Hematopoietic multipotent progenitor cell treated with erythropoietin and hydrocortisone succinate and interleukin-3 and kit ligand, for 17 days (in vitro differentiated cells): ENCODE data around the gene ANLN.
"Not testable (repeated sequence)": the region's sequence is repeated elsewhere in the genome, so short reads cannot be mapped to it uniquely, and the experiment has no call there.

Source experiments
- DNase-seq: peaks from one replicate; pipeline ENCODE4 v3.0.0-alpha.2; 2015; ENCODE audit warnings: low spot score

Gene ANLN

GRCh38 chr7:36378555-36378954 lies 11.1 kb upstream of the ANLN start:
- DNase-seq: not testable (repeated sequence)

- DNase-seq: no peak
These were observed 9.7 kb upstream of the ANLN start for GRCh38 chr7:36379831-36380504.

- DNase-seq: no peak
These were observed 8.6 kb upstream of the ANLN start for GRCh38 chr7:36381056-36381455.

GRCh38 chr7:36383284-36383683 lies 6.4 kb upstream of the ANLN start:
- DNase-seq: not testable (repeated sequence)

DNA sequence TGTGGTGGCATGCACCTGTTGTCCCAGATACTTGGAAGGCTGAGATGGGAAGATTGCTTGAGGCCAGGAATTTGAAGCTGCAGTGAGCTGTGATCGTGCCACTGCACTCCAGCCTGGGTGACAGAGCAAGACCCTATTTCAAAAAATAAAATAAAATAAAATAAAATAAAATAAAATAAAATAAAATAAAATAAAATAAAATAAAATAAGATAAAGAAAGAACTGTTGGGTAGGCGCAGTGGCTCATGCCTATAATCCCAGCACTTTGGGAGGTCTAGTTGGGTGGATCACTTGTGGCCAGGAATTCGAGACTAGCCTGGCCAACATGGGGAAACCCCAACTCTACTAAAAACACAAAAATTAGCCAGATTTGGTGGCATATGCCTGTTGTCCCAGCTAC lies 4.0 kb upstream of the ANLN start:
- DNase-seq: not testable (repeated sequence)

GRCh38 chr7:36387435-36388231 lies 2.0 kb upstream of the ANLN start:
- DNase-seq: no peak

DNA sequence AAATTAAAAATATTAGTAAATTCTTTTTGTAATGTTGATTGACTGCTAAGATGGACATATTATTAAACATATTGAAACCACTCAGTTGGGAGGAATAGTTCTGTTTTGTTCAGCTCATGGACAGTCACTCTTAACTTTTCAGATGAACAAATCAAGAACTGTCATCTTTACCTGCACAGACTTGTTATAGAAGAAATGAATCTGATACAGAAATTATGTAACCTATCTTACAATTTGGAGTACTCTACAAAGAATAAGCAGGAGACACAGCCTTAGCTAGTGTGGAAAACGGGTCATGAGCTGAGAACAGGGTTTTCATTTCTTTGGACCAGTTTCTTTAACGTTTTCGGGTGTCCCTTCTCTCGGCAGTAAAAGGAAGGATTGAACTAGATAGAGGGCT lies 1.2 kb upstream of the ANLN start:
- DNase-seq: no peak

DNA sequence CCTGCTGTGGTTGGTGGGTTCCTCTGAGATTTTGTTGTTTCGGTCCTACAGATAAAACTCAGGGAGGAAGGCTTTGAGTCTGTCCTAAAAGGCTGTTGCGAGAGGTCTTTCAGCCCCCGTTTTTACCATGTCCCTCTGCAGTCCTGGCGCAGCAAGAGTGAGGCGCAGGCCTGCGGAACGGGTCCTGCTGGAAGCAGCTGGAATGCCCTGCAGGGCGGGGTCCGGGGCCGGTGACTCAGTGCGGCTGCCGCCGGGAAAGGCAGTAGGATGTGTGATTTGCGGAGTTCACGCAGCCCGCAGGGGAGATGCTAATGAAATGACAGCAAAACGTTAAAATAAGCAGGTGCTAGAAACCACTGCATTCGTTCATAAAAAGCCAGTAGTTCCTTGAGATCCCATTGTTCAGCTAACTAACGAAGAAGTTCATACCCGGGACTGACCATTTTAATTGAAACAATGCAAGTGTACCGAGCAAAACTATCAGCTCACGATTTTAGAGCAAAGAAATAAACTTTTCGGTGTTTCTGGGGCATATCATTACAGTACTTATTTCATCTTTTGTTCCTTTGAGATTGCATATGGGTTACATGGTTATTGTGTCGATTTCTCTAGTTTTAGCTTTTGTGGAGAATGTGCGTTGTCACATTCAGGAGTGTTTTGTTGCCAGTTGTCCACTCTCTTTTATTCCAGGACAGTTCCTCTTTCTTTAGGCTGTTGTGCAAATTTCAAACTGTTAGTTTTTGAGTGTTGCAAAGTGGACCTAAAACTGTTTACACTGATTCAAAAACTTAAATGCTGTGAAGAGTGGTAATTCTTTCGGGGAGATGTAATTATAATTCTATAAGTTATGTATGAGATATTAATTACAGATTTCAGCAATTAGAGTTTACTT lies 783 bp downstream of the ANLN start:
- peak; percentile 57 for DNase-seq

DNA sequence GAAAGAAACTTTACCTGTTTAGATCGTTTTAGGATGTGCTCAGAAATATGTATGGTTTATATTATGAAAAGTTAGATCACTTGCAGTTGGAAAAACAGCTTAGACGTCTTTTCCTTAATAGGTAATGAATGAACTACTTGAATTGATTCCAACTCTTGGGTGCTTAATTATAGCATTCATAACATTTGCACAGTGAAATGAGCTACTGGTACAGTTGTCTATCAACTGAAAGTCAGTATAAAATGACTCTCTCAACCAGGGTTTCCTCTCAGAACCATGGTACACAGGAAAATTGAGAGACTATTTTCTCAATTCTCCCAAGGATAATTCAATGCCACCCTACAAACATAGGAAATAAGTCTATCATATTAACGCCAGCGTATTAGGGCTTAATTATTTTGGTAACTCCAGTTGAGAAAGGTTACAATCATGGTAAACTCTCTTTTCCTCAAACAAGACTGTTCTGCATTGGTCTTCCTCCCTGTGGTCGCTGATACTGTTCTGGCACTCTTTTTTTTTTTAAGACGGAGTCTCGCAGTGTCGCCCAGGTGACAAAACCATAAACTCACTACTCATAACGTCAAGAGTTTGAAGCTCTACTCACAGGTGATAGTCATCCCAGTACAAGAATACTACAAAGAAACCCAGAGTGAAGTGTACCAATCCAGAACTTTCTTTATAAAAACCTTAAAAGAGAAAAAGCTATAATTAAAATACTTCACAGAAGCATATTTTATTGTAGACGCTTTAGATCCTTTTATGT lies 2.0 kb downstream of the ANLN start:
- no peak for DNase-seq

- no peak for DNase-seq
These were observed 4.2 kb downstream of the ANLN start for GRCh38 chr7:36393826-36394225.

- no peak for DNase-seq
These were observed 5.7 kb downstream of the ANLN start for GRCh38 chr7:36395171-36395894.

GRCh38 chr7:36396150-36396549 lies 6.5 kb downstream of the ANLN start:
- no peak for DNase-seq

- DNase-seq: no peak
These were observed 10.4 kb downstream of the ANLN start for GRCh38 chr7:36400036-36400435.

- no peak for DNase-seq
These were observed 10.9 kb downstream of the ANLN start for GRCh38 chr7:36400606-36401005.

DNA sequence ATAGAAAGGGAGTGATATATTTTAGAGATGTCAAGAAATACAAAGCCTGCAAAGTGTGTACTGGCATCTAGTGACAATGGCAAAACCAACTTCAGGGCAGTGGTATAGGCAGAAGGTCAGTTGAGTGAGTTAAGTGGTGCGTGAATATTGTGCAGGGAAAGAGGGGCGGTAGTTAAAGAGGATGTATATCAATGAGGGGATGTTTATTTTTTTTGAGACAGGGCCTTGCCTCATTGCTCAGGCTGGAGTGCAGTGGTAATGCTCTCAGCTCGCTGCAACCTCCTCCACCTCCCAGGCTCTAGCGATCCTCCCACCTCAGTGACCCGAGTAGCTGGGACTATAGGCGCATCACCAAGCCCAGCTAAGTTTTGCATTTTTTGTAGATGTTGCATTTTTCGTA lies 13.8 kb downstream of the ANLN start:
- no peak for DNase-seq

GRCh38 chr7:36404639-36405408 lies 15.2 kb downstream of the ANLN start:
- no peak for DNase-seq

GRCh38 chr7:36405409-36405803 lies 15.7 kb downstream of the ANLN start:
- DNase-seq: no peak

- DNase-seq: no peak
These were observed 16.5 kb downstream of the ANLN start for GRCh38 chr7:36406156-36406555.

DNA sequence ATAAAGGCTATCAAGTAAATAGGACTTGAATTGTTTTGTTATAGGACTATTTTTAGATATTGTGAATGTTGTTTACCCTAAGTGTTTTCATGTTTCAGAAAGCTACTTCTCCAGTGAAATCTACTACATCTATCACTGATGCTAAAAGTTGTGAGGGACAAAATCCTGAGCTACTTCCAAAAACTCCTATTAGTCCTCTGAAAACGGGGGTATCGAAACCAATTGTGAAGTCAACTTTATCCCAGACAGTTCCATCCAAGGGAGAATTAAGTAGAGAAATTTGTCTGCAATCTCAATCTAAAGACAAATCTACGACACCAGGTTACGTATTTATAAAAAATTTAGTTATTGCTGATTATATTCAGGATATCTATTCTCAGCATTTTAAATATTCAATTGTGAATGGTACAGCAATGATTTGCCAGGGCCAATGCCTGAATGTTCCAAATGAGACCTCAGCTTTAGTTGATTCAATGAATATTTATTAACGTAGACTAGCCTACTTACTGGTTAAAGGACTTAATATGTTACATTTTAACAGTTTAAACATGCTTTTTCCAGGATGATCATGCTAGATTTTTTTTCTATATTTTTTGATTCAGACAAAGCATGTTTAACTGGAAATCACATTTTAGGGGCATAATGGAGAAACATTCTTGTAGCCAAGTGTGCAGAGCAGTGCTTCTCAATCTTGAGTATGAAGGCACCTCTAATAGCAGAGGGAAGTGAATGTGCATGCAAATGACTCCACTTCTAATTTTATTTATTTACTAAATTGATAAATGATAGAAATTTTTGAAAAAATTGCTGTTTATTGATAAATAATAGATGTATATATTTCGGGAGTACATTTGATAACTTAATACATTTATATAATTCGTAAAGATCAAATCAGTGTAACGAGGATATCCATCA lies 18.2 kb downstream of the ANLN start:
- DNase-seq: no peak
